ENCODE measurements around the gene CBLC. TPM values are rescaled to one million over a fixed set of nuclear protein-coding genes. Genes with fewer than 3 reads are reported as not detected.
A peak's percentile ranks its signal among the peaks of the same experiment; 100 is the strongest.

The CBLC gene
- total and polyA plus RNA-seq, 2 experiments from 2014 or later: 26.2 to 39.7 TPM

- Histone ChIP-seq H3K9me2 (replicated peaks; ENCODE audit: insufficient read depth) (no peaks in the 10 kb centered on the region), H3K4me3 (no peak overlapping the region), H3K4me2 (peak overlapping the region; percentile 75), H3K36me3 (replicated peaks; ENCODE audit: insufficient read depth, low read depth) (no peaks in the 10 kb centered on the region), H4K20me1 (ENCODE audit: insufficient read depth, poor library complexity, severe bottlenecking) (no peaks in the 10 kb centered on the region), H3K9me3 (ENCODE audit: low read depth) (no peaks in the 10 kb centered on the region), H3K4me1 (ENCODE audit: insufficient read depth) (peaks cover 41% of the 10 kb centered on the region), H3K27ac (no peak overlapping the region), H2AFZ (no peak overlapping the region), H3K27me3 (no peaks in the 10 kb centered on the region), H3K79me2 (peaks cover 13% of the 10 kb centered on the region)
- TF ChIP-seq EZH2 (IDR thresholded peaks at IDR 0.05; ENCODE audit: borderline replicate concordance) (no peak), EZH2phosphoT487 (IDR thresholded peaks at IDR 0.05; ENCODE audit: low read depth, severe bottlenecking, unreplicated experiment) (no peak)
- TF ChIP-seq, protein P1, sequence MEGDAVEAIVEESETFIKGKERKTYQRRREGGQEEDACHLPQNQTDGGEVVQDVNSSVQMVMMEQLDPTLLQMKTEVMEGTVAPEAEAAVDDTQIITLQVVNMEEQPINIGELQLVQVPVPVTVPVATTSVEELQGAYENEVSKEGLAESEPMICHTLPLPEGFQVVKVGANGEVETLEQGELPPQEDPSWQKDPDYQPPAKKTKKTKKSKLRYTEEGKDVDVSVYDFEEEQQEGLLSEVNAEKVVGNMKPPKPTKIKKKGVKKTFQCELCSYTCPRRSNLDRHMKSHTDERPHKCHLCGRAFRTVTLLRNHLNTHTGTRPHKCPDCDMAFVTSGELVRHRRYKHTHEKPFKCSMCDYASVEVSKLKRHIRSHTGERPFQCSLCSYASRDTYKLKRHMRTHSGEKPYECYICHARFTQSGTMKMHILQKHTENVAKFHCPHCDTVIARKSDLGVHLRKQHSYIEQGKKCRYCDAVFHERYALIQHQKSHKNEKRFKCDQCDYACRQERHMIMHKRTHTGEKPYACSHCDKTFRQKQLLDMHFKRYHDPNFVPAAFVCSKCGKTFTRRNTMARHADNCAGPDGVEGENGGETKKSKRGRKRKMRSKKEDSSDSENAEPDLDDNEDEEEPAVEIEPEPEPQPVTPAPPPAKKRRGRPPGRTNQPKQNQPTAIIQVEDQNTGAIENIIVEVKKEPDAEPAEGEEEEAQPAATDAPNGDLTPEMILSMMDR (IDR thresholded peaks at IDR 0.05; ENCODE audit: poor library complexity): no peak
- no peak for DNase-seq (ENCODE audit: low spot score)
- 40% methylated on average over 44 of the region's 53 CpGs for WGBS (ENCODE audit: low lambda C conversion rate, missing lambda C conversion rate)
These were observed 20.5 kb upstream of the CBLC start for GRCh38 chr19:44757057-44757734.

DNA sequence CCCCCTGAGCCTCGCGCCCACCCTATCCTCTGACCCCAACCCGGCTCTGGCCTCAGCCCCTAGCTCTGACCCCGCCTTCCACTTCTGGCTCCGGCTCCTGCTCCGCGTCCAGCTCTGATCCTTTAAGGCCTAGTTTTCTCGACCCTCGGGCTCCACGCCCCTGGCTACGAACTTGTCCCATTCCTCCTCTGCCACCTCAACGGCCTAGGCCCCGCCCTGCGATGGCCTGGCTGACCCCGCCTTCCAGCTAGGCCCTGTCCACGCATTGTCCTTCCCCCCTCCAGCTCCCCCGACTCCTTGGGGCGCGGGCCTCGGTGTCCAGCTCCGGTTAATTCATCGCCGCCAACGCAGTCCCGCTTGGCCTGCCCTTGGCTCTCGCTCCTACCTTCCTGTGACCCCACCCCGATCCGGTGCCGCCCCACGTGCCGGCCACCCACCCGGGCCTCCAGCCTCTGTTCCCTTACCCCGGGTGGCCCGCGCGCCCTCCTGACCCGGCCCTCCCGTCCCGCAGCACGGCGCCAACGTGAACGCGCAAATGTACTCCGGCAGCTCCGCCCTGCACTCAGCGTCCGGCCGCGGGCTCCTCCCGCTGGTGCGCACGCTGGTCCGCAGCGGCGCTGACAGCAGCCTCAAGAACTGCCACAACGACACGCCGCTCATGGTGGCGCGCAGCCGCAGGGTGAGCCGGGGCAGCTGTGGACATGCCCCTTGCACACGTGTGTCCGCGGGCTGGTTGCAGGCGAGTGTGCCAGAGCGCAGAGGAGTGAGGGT lies 19.8 kb upstream of the CBLC start:
- Histone ChIP-seq H3K9me3 (ENCODE audit: low read depth) (no peaks in the 10 kb centered on the region), H2AFZ (no peak overlapping the region), H3K4me2 (peak overlapping the region; percentile 75), H3K27ac (peak overlapping the region; percentile 34), H3K4me1 (ENCODE audit: insufficient read depth) (peaks cover 35% of the 10 kb centered on the region), H3K27me3 (no peaks in the 10 kb centered on the region), H3K9me2 (replicated peaks; ENCODE audit: insufficient read depth) (no peaks in the 10 kb centered on the region), H3K79me2 (peaks cover 13% of the 10 kb centered on the region), H3K36me3 (replicated peaks; ENCODE audit: insufficient read depth, low read depth) (no peaks in the 10 kb centered on the region), H3K4me3 (no peak overlapping the region), H4K20me1 (ENCODE audit: insufficient read depth, poor library complexity, severe bottlenecking) (no peaks in the 10 kb centered on the region)
- no peak for TF ChIP-seq EZH2 (IDR thresholded peaks at IDR 0.05; ENCODE audit: borderline replicate concordance)
- TF ChIP-seq, protein P1 (IDR thresholded peaks at IDR 0.05; ENCODE audit: poor library complexity): no peak
- TF ChIP-seq EZH2phosphoT487 (IDR thresholded peaks at IDR 0.05; ENCODE audit: low read depth, severe bottlenecking, unreplicated experiment): no peak
- peak; percentile 67 for DNase-seq (ENCODE audit: low spot score)
- WGBS (ENCODE audit: low lambda C conversion rate, missing lambda C conversion rate): 17% methylated on average over 57 of the region's 68 CpGs

GRCh38 chr19:44758596-44758995 lies 19.1 kb upstream of the CBLC start:
- TF ChIP-seq, protein P1 (IDR thresholded peaks at IDR 0.05; ENCODE audit: poor library complexity): no peak
- TF ChIP-seq EZH2phosphoT487 (IDR thresholded peaks at IDR 0.05; ENCODE audit: low read depth, severe bottlenecking, unreplicated experiment): no peak
- TF ChIP-seq EZH2 (IDR thresholded peaks at IDR 0.05; ENCODE audit: borderline replicate concordance): no peak
- Histone ChIP-seq H2AFZ (no peak overlapping the region), H3K27me3 (no peaks in the 10 kb centered on the region), H3K4me2 (peak overlapping the region; percentile 75), H3K9me3 (ENCODE audit: low read depth) (no peaks in the 10 kb centered on the region), H3K4me3 (no peak overlapping the region), H3K36me3 (replicated peaks; ENCODE audit: insufficient read depth, low read depth) (no peaks in the 10 kb centered on the region), H3K27ac (peak overlapping the region; percentile 34), H3K9me2 (replicated peaks; ENCODE audit: insufficient read depth) (no peaks in the 10 kb centered on the region), H3K4me1 (ENCODE audit: insufficient read depth) (peaks cover 31% of the 10 kb centered on the region), H3K79me2 (peaks cover 13% of the 10 kb centered on the region), H4K20me1 (ENCODE audit: insufficient read depth, poor library complexity, severe bottlenecking) (no peaks in the 10 kb centered on the region)
- 68% methylated on average over 9 of the region's 9 CpGs for WGBS (ENCODE audit: low lambda C conversion rate, missing lambda C conversion rate)
- DNase-seq (ENCODE audit: low spot score): peak; percentile 61

All from hepatocyte (in vitro differentiated cells).